ENCODE measurements around the gene PSMG4. TPM values are rescaled to one million over a fixed set of nuclear protein-coding genes. Genes with fewer than 3 reads are reported as not detected.

Gene PSMG4
- total RNA-seq, 1 experiment from 2014 or later = 40.0 TPM

DNA sequence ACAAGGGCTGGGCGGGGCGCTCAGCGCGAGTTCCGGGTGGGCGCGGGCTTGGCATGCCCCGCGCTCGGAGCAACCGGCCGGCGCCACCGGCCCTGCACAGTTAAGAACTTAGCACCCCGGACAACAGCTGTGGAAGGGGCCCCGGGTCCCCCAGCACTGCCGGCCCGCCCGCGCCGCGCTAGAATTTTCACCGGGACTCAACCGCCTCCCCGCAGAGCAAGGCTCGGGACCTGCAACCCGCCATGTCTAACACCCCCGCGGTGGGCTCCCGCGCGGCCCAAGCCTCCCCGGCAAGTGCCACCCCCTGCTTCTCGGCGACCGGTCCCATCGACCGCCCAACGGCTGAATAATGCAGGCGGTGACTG, 5.2 kb upstream of the PSMG4 start:
- TF ChIP-seq CTCF (IDR thresholded peaks at IDR 0.05; ENCODE audit: unreplicated experiment) = no peak
- no TSS peak for BruUV-seq (replicated peaks)
- no peaks in the 10 kb centered on the region for H3K27me3 Mint-ChIP-seq (ENCODE audit: insufficient read depth, unreplicated experiment)
- POLR2A ChIA-PET = interaction anchor here (1.0 to 3.2 kb wide), 3 partner anchors 9 to 185 kb away, joined by 3 to 34 read pairs (median 15); partner anchors contain the start of gene RIPK1
- DNase-seq (ENCODE audit: unreplicated experiment) = no peak
- intact Hi-C loops (cut with micrococcal nuclease) = loop anchor here (2.0 to 5.0 kb wide), 2 partner anchors 96 to 255 kb away; partner anchors contain the start of genes NQO2 and TUBB2A
- CTCF ChIA-PET = interaction anchor here (0.7 to 5.4 kb wide), 3 partner anchors 18 to 129 kb away, joined by 3 to 64 read pairs (median 3); no protein-coding TSS in a partner anchor
- no peaks in the 10 kb centered on the region for H3K36me3 Mint-ChIP-seq (ENCODE audit: insufficient read depth, unreplicated experiment)
- no peak overlapping the region for H3K4me3 Mint-ChIP-seq (ENCODE audit: unreplicated experiment)
- no peak overlapping the region for H3K27ac Mint-ChIP-seq (ENCODE audit: low read depth, unreplicated experiment)
- no peaks in the 10 kb centered on the region for H3K9me3 Mint-ChIP-seq (ENCODE audit: unreplicated experiment)
- H3K4me1 Mint-ChIP-seq (ENCODE audit: insufficient read depth, unreplicated experiment) = peaks cover 24% of the 10 kb centered on the region

DNA sequence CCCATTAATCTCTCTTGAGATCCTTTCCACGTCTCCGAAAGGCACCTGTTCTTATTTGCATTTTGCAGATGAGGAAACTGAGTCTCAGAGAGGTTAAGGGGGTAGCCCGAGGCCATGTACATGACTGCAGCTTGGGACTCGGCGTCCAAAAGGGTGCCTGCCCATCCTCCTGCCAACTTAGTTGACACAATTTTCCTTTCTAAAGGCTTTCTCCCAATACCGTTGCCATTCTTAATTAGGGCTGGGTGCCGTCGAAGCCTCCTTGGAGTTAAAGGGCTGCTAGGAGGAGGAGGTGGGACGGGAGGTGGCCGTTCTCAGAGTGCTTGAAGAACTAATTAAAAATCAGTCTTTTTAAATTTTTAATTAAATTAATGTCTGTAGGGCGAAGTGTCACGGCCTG, 546 bp upstream of the PSMG4 start:
- TF ChIP-seq CTCF (IDR thresholded peaks at IDR 0.05; ENCODE audit: unreplicated experiment) = no peak
- H3K27ac Mint-ChIP-seq (ENCODE audit: low read depth, unreplicated experiment) = no peak overlapping the region
- BruUV-seq (replicated peaks) = no TSS peak
- CTCF ChIA-PET = interaction anchor here (0.6 to 2.3 kb wide), 3 partner anchors 23 to 131 kb away, joined by 3 to 10 read pairs (median 6); no protein-coding TSS in a partner anchor
- POLR2A ChIA-PET = interaction anchor here (1.1 to 3.1 kb wide), 7 partner anchors 10 to 259 kb away, joined by 3 to 19 read pairs (median 9); partner anchors contain the start of gene NQO2
- no peak for DNase-seq (ENCODE audit: unreplicated experiment)
- H3K36me3 Mint-ChIP-seq (ENCODE audit: insufficient read depth, unreplicated experiment) = peaks cover under 1% of the 10 kb centered on the region
- H3K4me3 Mint-ChIP-seq (ENCODE audit: unreplicated experiment) = peak overlapping the region; percentile 97
- H3K4me1 Mint-ChIP-seq (ENCODE audit: insufficient read depth, unreplicated experiment) = peaks cover 8% of the 10 kb centered on the region
- intact Hi-C loops (cut with micrococcal nuclease) = no loop called here
- H3K9me3 Mint-ChIP-seq (ENCODE audit: unreplicated experiment) = no peaks in the 10 kb centered on the region
- no peaks in the 10 kb centered on the region for H3K27me3 Mint-ChIP-seq (ENCODE audit: insufficient read depth, unreplicated experiment)

DNA sequence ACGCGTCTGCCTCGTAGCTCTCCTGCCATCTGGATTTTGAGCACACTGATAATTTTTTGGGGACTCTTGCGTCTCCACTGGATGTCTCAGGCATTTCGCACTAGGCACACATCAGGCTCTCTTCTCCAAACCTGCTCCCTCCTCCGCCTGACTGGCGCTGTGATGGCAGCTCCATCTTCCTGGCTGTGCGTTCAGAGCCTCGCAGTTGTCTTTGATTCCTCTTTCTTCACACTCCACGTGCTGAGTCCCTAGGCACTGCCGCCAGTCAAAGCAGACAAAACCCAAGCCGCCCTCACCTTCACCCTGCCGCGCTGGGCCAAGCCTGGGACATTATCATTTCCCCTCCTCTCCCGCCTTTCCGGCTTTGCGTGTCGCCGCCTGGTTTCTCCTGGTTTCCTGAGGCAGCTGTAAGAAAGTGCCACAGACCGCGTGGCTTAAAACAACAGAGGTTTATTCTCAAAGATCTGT, 778 bp downstream of the PSMG4 start:
- intact Hi-C loops (cut with micrococcal nuclease) = no loop called here
- TF ChIP-seq CTCF (IDR thresholded peaks at IDR 0.05; ENCODE audit: unreplicated experiment) = no peak
- POLR2A ChIA-PET = interaction anchor here (0.6 to 3.1 kb wide), 25 partner anchors 8 to 589 kb away, joined by 3 to 19 read pairs (median 4); partner anchors contain the start of genes BPHL, FAM50B, RIPK1 and TUBB2A
- CTCF ChIA-PET = interaction anchor here (0.6 to 2.3 kb wide), 11 partner anchors 8 to 935 kb away, joined by 3 to 12 read pairs (median 3); partner anchors contain the start of gene TUBB2A
- no peaks in the 10 kb centered on the region for H3K9me3 Mint-ChIP-seq (ENCODE audit: unreplicated experiment)
- H3K36me3 Mint-ChIP-seq (ENCODE audit: insufficient read depth, unreplicated experiment) = peaks cover 9% of the 10 kb centered on the region
- peak overlapping the region; percentile 65 for H3K27ac Mint-ChIP-seq (ENCODE audit: low read depth, unreplicated experiment)
- H3K4me1 Mint-ChIP-seq (ENCODE audit: insufficient read depth, unreplicated experiment) = peaks cover 8% of the 10 kb centered on the region
- no peaks in the 10 kb centered on the region for H3K27me3 Mint-ChIP-seq (ENCODE audit: insufficient read depth, unreplicated experiment)
- DNase-seq (ENCODE audit: unreplicated experiment) = peak; percentile 45
- BruUV-seq (replicated peaks) = no TSS peak
- peak overlapping the region; percentile 97 for H3K4me3 Mint-ChIP-seq (ENCODE audit: unreplicated experiment)

DNA sequence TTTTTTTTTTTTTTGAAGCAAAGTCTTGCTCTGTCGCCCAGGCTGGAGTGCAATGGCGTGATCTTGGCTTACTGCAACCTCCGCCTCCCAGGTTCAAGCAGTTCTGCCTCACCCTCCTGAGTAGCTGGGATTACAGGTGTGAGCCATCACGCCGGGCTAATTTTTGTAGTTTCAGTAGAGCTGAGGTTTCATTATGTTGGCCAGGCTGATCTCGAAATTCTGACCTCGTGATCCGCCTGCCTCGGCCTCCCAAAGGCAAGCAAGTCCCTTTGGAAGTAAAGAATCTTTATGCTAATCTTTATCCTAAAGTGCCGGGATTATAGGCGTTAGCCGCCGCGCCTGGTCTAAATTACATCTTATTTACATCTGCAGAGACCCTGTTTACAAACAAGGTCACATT, 1.5 kb downstream of the PSMG4 start:
- Mint-ChIP-seq H3K36me3 (ENCODE audit: insufficient read depth, unreplicated experiment) (peaks cover 17% of the 10 kb centered on the region), H3K27me3 (ENCODE audit: insufficient read depth, unreplicated experiment) (no peaks in the 10 kb centered on the region), H3K9me3 (ENCODE audit: unreplicated experiment) (no peaks in the 10 kb centered on the region), H3K4me1 (ENCODE audit: insufficient read depth, unreplicated experiment) (peaks cover 8% of the 10 kb centered on the region), H3K27ac (ENCODE audit: low read depth, unreplicated experiment) (peak overlapping the region; percentile 65), H3K4me3 (ENCODE audit: unreplicated experiment) (peak overlapping the region; percentile 97)
- TSS peak; percentile 26 for BruUV-seq (replicated peaks)
- ChIA-PET CTCF (interaction anchor here (0.7 to 2.3 kb wide), 7 partner anchors 8 to 263 kb away, joined by 3 to 12 read pairs (median 3); partner anchors contain the start of gene TUBB2A), POLR2A (interaction anchor here (0.6 to 3.1 kb wide), 16 partner anchors 8 to 472 kb away, joined by 3 to 15 read pairs (median 4); partner anchors contain the start of gene BPHL)
- DNase-seq (ENCODE audit: unreplicated experiment) = no peak
- no peak for TF ChIP-seq CTCF (IDR thresholded peaks at IDR 0.05; ENCODE audit: unreplicated experiment)
- intact Hi-C loops (cut with micrococcal nuclease) = no loop called here
